Vagina (tissue), 2 donors: ENCODE measurements around the gene CLSTN1.

ENCODE experiments used
- CTCF ChIP-seq, 3 experiments: fragments of 450-650 bp in 2 of 3; fragments of 200-600 bp in 1 of 3; sonication (generic) in 1 of 3; IDR thresholded peaks; one replicate each; pipeline ENCODE4 v1.5.1; 2017 to 2019; ENCODE audit warnings: antibody characterized with exemption in 3 of 3, mild to moderate bottlenecking in 2 of 3, moderate library complexity in 2 of 3
- POLR2A ChIP-seq, 2 donors: fragments of 450-650 bp; IDR thresholded peaks; one replicate each; pipeline ENCODE4 v1.6.1; 2017; ENCODE audit warnings: antibody characterized with exemption in 2 of 2, mild to moderate bottlenecking in 2 of 2, moderate library complexity in 2 of 2

- TF ChIP-seq POLR2A (IDR thresholded peaks at IDR 0.05) (no peak), CTCF (IDR thresholded peaks at IDR 0.05) (no peak)
Measured at GRCh38 chr1:9858293-9859035, 34.7 kb upstream of the CLSTN1 start.
